HCT116 (cell line): Measurements from ENCODE around the gene TNFRSF18.

ENCODE experiments used
- EZH2 ChIP-seq: fragments of 200-600 bp; sonication (generic); IDR thresholded peaks from 2 replicates; pipeline ENCODE4 v1.6.1; 2017; ENCODE audit warnings: antibody characterized with exemption, mixed run types
- JUND ChIP-seq: IDR thresholded peaks from 2 replicates; pipeline ENCODE4 v1.6.1; 2012
- POLR2A ChIP-seq: IDR thresholded peaks from 2 replicates; pipeline ENCODE4 v1.7.0; 2011; ENCODE audit warnings: borderline replicate concordance; ENCODE audit not compliant: insufficient read depth, insufficient read length; ENCODE audit errors: extremely low read depth
- ZNF274 ChIP-seq: fragments of 200-500 bp; sonication (Bioruptor generic); IDR thresholded peaks from 2 replicates; pipeline ENCODE4 v1.6.1; 2014; ENCODE audit warnings: mild to moderate bottlenecking, low read depth, low read length, inconsistent platforms
- TF ChIP-seq, protein P1 (sequence below), 3 experiments: fragments of 200-600 bp in 1 of 3; sonication (generic) in 1 of 3; IDR thresholded peaks in 2 of 3; conservative IDR thresholded peaks in 1 of 3; 2 replicates each; pipeline ENCODE4 v1.5.1; 2012 to 2017; ENCODE audit warnings: low read depth in 2 of 3, low read length in 2 of 3, antibody characterized with exemption in 1 of 3, borderline replicate concordance in 1 of 3, control low read depth in 1 of 3, mild to moderate bottlenecking in 1 of 3, mixed read lengths in 1 of 3, mixed run types in 1 of 3, moderate library complexity in 1 of 3; ENCODE audit not compliant: insufficient read depth in 1 of 3

DNA sequence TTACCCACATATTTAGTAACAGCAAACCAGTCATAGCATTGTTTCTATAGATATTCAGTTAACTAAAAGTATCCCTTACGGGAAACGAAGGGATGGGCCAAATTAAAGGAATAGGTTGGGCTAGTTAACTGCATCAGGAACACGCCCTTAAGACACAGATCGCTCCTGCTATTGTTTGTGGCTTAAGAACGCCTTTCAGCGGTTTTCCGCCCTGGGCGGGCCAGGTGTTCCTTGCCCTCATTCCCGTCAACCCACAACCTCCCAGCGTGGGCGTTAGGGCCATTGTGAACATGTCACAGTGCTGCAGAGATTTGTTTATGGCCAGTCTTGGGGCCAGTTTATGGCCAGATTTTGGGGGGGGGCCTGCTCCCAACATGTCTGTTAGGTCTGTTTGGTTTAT, 14.7 kb downstream of the TNFRSF18 start:
- TF ChIP-seq, protein P1, sequence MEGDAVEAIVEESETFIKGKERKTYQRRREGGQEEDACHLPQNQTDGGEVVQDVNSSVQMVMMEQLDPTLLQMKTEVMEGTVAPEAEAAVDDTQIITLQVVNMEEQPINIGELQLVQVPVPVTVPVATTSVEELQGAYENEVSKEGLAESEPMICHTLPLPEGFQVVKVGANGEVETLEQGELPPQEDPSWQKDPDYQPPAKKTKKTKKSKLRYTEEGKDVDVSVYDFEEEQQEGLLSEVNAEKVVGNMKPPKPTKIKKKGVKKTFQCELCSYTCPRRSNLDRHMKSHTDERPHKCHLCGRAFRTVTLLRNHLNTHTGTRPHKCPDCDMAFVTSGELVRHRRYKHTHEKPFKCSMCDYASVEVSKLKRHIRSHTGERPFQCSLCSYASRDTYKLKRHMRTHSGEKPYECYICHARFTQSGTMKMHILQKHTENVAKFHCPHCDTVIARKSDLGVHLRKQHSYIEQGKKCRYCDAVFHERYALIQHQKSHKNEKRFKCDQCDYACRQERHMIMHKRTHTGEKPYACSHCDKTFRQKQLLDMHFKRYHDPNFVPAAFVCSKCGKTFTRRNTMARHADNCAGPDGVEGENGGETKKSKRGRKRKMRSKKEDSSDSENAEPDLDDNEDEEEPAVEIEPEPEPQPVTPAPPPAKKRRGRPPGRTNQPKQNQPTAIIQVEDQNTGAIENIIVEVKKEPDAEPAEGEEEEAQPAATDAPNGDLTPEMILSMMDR (IDR thresholded peaks at IDR 0.05 in 2 of 3, conservative IDR thresholded peaks at IDR 0.05 in 1 of 3; ENCODE audit: borderline replicate concordance in 1 of 3, insufficient read depth in 1 of 3, low read depth in 2 of 3, low read length in 2 of 3), result no peak
- TF ChIP-seq JUND, result no peak
- no peak for TF ChIP-seq ZNF274
- no peak for TF ChIP-seq EZH2
- TF ChIP-seq POLR2A, result no peak
